ENCODE data around the gene TMF1.

DNA sequence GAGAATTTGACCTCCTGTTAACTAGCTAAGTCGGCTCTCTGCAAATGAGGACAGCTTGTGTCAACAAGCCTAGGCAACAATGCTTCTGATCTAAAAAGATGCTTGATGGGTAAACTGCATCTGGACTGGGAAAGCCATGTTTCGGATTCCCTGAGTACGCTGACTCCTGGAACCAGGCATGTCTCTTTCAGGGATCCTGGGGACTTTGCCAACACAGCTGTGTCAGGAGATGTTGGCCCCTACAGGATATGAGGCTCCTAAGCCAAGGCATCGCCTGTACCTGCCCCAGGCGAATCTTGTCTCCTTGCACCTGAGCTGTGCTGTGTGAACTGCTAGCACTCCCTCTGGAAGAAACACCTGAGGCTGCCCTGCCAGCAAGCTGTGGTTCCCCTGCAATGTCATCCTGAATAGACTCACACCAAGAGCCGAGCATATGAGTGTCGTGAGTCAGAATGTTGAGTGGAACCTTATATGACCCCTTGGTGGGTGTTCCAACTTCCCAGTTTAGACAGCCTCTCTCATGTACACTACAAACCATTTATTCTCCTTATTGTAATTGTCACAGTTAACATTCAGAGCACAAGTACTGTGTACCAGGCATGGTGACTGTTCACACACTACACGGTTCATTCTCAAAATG, 55.7 kb downstream of the TMF1 start:
- TF ChIP-seq POLR2AphosphoS5 (IDR thresholded peaks at IDR 0.05) (no peak), CTCF (IDR thresholded peaks at IDR 0.05) (no peak)
